ENCODE data around the gene PREP.

- TF ChIP-seq CTCF (conservative IDR thresholded peaks at IDR 0.05; ENCODE audit: low read depth, low read length) (no peak), EZH2 (IDR thresholded peaks at IDR 0.05; ENCODE audit: borderline replicate concordance, low read depth, low read length, poor library complexity, severe bottlenecking) (no peak)
These were observed 124.8 kb downstream of the PREP start for GRCh38 chr6:105278035-105278434.
